Liver (tissue), 9 donors: ENCODE measurements around the gene CPZ. TPM values are rescaled to one million over a fixed set of nuclear protein-coding genes. Genes with fewer than 3 reads are reported as not detected.

Experiments used
- DNase-seq: peaks from one replicate; pipeline ENCODE4 v3.0.0-alpha.2; 2017; ENCODE audit warnings: low spot score
- H3K27ac ChIP-seq, 2 donors: one replicate each; pipeline ENCODE4 v1.7.0; 2013; ENCODE audit warnings: inconsistent platforms in 2 of 2, low read length in 2 of 2, control low read depth in 1 of 2, low read depth in 1 of 2, mild to moderate bottlenecking in 1 of 2
- H3K27me3 ChIP-seq, 4 donors: one replicate each; pipeline versions ENCODE4 v1.6.1 to v1.7.0; 2013; ENCODE audit warnings: low read length in 3 of 4, inconsistent platforms in 1 of 4, mild to moderate bottlenecking in 1 of 4, moderate library complexity in 1 of 4; ENCODE audit not compliant: control insufficient read depth in 4 of 4, insufficient read depth in 4 of 4
- H3K36me3 ChIP-seq, 4 donors: one replicate each; pipeline versions ENCODE4 v1.6.1 to v1.7.0; 2013; ENCODE audit warnings: low read length in 3 of 4, mild to moderate bottlenecking in 3 of 4, low read depth in 1 of 4, moderate library complexity in 1 of 4; ENCODE audit not compliant: control insufficient read depth in 4 of 4, insufficient read depth in 3 of 4
- H3K4me1 ChIP-seq, 4 donors: one replicate each; pipeline versions ENCODE4 v1.6.1 to v1.7.0; 2013; ENCODE audit warnings: low read length in 3 of 4, mild to moderate bottlenecking in 3 of 4, moderate library complexity in 1 of 4; ENCODE audit not compliant: control insufficient read depth in 4 of 4, insufficient read depth in 4 of 4
- H3K4me3 ChIP-seq, 3 donors: one replicate each; pipeline versions ENCODE4 v1.6.1 to v1.7.0; 2013; ENCODE audit warnings: low read length in 3 of 3, control low read depth in 1 of 3, low read depth in 1 of 3, mild to moderate bottlenecking in 1 of 3
- H3K9ac ChIP-seq, 2 donors: one replicate each; pipeline ENCODE4 v1.7.0; 2013; ENCODE audit warnings: low read length in 2 of 2, mild to moderate bottlenecking in 2 of 2, moderate library complexity in 2 of 2, control low read depth in 1 of 2, low read depth in 1 of 2
- H3K9me3 ChIP-seq, 4 donors: one replicate each; pipeline versions ENCODE4 v1.6.1 to v1.7.0; 2013; ENCODE audit warnings: low read length in 3 of 4; ENCODE audit not compliant: control insufficient read depth in 4 of 4
- FOXA1 ChIP-seq: IDR thresholded peaks from 2 replicates; pipeline ENCODE4 v1.6.1; 2016; ENCODE audit warnings: antibody characterized with exemption
- FOXA2 ChIP-seq: IDR thresholded peaks from 2 replicates; pipeline ENCODE4 v1.6.1; 2016; ENCODE audit warnings: antibody characterized with exemption
- HNF4G ChIP-seq: IDR thresholded peaks from 2 replicates; pipeline ENCODE4 v1.6.1; 2016; ENCODE audit warnings: antibody characterized with exemption
- JUND ChIP-seq, 2 donors: IDR thresholded peaks; 2 replicates each; pipeline ENCODE4 v1.6.1; 2016; ENCODE audit warnings: antibody characterized with exemption in 2 of 2
- NR2F2 ChIP-seq: IDR thresholded peaks from 2 replicates; pipeline ENCODE4 v1.6.1; 2016; ENCODE audit warnings: antibody characterized with exemption
- RXRA ChIP-seq, 2 donors: IDR thresholded peaks; 2 replicates each; pipeline ENCODE4 v1.6.1; 2017 to 2018; ENCODE audit warnings: antibody characterized with exemption in 2 of 2, mild to moderate bottlenecking in 1 of 2
- SP1 ChIP-seq: IDR thresholded peaks from 2 replicates; pipeline ENCODE4 v1.6.1; 2018; ENCODE audit warnings: antibody characterized with exemption, mild to moderate bottlenecking
- TAF1 ChIP-seq: conservative IDR thresholded peaks from 2 replicates; pipeline ENCODE4 v1.6.1; 2016; ENCODE audit warnings: antibody characterized with exemption, mild to moderate bottlenecking
- WGBS: extraction: QIAGEN DNeasy Blood & Tissue Kit; methylation state at CpG from one replicate; pipeline ENCODE4 v1.1.7; 2013; 5-methylcytosine and 5-hydroxymethylcytosine counted together
- polyA plus RNA-seq, 2 donors: library from polyadenylated mRNA; stranded (reverse) in 1 of 2; unstranded in 1 of 2; fragments of 200-250 nt in 1 of 2; fragments of >200 nt in 1 of 2; fragmentation: Nextera tagmentation in 1 of 2; extraction: Ambion mirVana in 1 of 2; gene quantifications; one replicate each; pipeline versions ENCODE4 v1.2.1 to v1.2.3, GENCODE V29; 2013 to 2015
- total RNA-seq, 2 donors: library from RNA; depleted of rRNA; stranded (reverse); fragments of >200 nt; gene quantifications; one replicate each; pipeline ENCODE4 v1.2.3, GENCODE V29; 2014
- TF ChIP-seq, protein P1 (sequence below): IDR thresholded peaks from 2 replicates; pipeline ENCODE4 v1.6.1; 2016; ENCODE audit warnings: antibody characterized with exemption
- TF ChIP-seq, protein P2 (sequence below): IDR thresholded peaks from 2 replicates; pipeline ENCODE4 v1.6.1; 2016; ENCODE audit warnings: antibody characterized with exemption
- TF ChIP-seq, protein P3 (sequence below): IDR thresholded peaks from 2 replicates; pipeline ENCODE4 v1.6.1; 2016; ENCODE audit warnings: antibody characterized with exemption
- donor health status: healthy.
- donor health status: healthy.
- donor health status: healthy.
- donor health status: healthy.
- donor health status: healthy.

CPZ gene
- total and polyA plus RNA-seq, 4 donors, result 0.51 to 1.8 (median 1.4) TPM

DNA sequence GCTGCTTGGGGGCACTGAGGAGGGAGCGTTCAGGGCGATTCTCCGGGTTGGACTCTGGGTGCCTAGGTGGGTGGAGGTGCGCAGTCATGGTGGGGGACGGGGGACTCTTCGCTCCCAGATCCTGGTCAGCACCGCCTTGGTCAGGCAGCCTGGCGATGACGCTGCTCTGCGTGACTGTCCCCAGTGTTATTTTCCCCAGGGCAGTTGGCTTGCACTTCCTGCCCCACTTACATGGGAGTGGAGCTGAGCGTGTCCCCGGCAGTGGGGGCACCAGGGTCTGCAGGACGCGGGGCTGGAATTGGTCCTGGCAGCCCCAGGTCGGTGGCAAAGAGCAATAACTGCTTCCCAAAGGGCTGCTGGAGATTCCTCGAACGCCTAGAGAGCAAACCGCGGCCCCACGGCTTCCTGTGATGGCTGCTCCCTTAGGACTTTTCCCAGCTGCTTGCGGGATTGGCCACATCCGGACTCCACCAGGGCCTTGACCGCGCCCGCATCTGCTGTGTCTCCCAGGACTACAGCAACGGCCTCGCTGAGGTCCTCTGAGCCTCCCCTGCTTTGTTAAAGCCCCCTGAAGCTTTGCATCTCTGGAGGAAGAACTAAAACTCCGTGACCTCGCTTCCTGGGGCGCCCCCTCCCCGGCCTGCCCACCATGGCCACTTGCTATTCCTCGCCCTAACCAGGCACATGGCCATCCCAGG, 47.7 kb upstream of the CPZ start:
- no peaks in the 10 kb centered on the region for H3K9me3 ChIP-seq
- TF ChIP-seq NR2F2, result no peak
- TF ChIP-seq FOXA2, result no peak
- TF ChIP-seq, protein P1, sequence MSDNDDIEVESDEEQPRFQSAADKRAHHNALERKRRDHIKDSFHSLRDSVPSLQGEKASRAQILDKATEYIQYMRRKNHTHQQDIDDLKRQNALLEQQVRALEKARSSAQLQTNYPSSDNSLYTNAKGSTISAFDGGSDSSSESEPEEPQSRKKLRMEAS, result no peak
- TF ChIP-seq JUND (IDR thresholded peaks at IDR 0.05), result no peak
- no peak for TF ChIP-seq FOXA1
- TF ChIP-seq SP1, result no peak
- TF ChIP-seq, protein P2, sequence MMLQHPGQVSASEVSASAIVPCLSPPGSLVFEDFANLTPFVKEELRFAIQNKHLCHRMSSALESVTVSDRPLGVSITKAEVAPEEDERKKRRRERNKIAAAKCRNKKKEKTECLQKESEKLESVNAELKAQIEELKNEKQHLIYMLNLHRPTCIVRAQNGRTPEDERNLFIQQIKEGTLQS, result no peak
- no peak for TF ChIP-seq TAF1
- TF ChIP-seq, protein P3, sequence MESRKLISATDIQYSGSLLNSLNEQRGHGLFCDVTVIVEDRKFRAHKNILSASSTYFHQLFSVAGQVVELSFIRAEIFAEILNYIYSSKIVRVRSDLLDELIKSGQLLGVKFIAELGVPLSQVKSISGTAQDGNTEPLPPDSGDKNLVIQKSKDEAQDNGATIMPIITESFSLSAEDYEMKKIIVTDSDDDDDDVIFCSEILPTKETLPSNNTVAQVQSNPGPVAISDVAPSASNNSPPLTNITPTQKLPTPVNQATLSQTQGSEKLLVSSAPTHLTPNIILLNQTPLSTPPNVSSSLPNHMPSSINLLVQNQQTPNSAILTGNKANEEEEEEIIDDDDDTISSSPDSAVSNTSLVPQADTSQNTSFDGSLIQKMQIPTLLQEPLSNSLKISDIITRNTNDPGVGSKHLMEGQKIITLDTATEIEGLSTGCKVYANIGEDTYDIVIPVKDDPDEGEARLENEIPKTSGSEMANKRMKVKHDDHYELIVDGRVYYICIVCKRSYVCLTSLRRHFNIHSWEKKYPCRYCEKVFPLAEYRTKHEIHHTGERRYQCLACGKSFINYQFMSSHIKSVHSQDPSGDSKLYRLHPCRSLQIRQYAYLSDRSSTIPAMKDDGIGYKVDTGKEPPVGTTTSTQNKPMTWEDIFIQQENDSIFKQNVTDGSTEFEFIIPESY, result no peak
- TF ChIP-seq HNF4G, result no peak
- H3K27ac ChIP-seq, result no peak overlapping the region
- H3K27me3 ChIP-seq, result no peaks in the 10 kb centered on the region
- H3K4me1 ChIP-seq, result no peaks in the 10 kb centered on the region
- no peak overlapping the region for H3K9ac ChIP-seq
- H3K4me3 ChIP-seq, result no peak overlapping the region
- WGBS, result 83% methylated on average over 32 of the region's 32 CpGs
- no peaks in the 10 kb centered on the region for H3K36me3 ChIP-seq
- DNase-seq, result no peak

DNA sequence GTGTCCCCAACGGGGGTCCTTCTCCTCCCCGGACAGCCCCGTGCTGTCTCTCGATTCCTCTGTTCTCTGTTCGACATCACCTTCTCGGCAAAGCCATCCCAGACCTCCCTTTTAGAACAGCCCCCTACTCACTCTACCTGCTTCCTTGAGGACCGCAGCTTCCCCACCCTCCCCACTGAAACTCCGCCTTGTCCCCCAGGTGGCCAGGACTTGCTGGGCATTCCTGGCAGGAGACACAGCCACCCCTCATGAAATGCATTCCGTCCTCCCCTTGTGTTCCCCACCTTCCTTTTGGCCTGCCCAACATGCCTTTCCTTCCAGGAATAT, 47.2 kb upstream of the CPZ start:
- Histone ChIP-seq H3K9me3 (no peaks in the 10 kb centered on the region), H3K36me3 (no peaks in the 10 kb centered on the region), H3K4me1 (no peaks in the 10 kb centered on the region), H3K27ac (no peak overlapping the region), H3K4me3 (no peak overlapping the region), H3K9ac (no peak overlapping the region), H3K27me3 (no peaks in the 10 kb centered on the region)
- 72% methylated on average over 9 of the region's 9 CpGs for WGBS
- no peak for DNase-seq
- TF ChIP-seq, protein P3, result no peak

DNA sequence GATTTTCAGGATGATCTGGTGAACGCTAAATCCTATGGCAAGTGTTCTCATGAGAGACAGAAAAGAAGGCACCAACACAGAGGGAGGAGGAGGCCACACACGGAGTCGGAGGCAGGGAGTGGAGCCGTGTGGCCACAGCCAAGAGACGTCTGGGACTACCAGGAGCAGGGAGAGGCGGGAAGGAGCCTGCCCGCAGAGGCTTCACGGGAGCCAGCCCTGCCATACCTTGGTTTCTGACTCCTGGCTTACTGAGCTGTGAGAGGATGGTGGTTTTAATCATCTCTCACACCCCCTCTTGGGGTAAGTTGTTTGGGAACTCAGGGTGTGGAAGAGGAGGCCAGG, 45.8 kb upstream of the CPZ start:
- 82% methylated on average over 8 of the region's 8 CpGs for WGBS
- no peak for DNase-seq
- Histone ChIP-seq H3K4me1 (no peaks in the 10 kb centered on the region), H3K4me3 (no peak overlapping the region), H3K27ac (no peak overlapping the region), H3K36me3 (no peaks in the 10 kb centered on the region), H3K27me3 (no peaks in the 10 kb centered on the region), H3K9ac (no peak overlapping the region), H3K9me3 (no peaks in the 10 kb centered on the region)
- no peak for TF ChIP-seq HNF4G
- TF ChIP-seq, protein P1, result no peak
- TF ChIP-seq RXRA (IDR thresholded peaks at IDR 0.05), result no peak
- TF ChIP-seq JUND (IDR thresholded peaks at IDR 0.05), result no peak
